SK-N-SH (cell line): ENCODE results near the gene NR6A1.
"Not testable (repeated sequence)": the region's sequence is repeated elsewhere in the genome, so short reads cannot be mapped to it uniquely, and the experiment has no call there.

Experiments
- EP300 ChIP-seq, 2 experiments: IDR thresholded peaks; 2 replicates each; pipeline versions ENCODE4 v1.4.0 to v1.6.1; 2012; ENCODE audit warnings: borderline replicate concordance in 1 of 2, low read depth in 1 of 2, low read length in 1 of 2
- EZH2phosphoT487 ChIP-seq: fragments of 200-600 bp; sonication (generic); IDR thresholded peaks from 2 replicates; pipeline ENCODE4 v1.6.1; 2017; ENCODE audit warnings: low read depth, mixed run types, mild to moderate bottlenecking, antibody characterized with exemption, moderate library complexity, borderline replicate concordance
- GATA2 ChIP-seq: sonication (generic); formaldehyde crosslinking; IDR thresholded peaks from 2 replicates; pipeline ENCODE4 v1.5.0; 2020; ENCODE audit warnings: mild to moderate bottlenecking, missing genetic modification reagents
- TF ChIP-seq, protein P1 (sequence below): fragments of 200-600 bp; sonication (generic); IDR thresholded peaks from 2 replicates; pipeline ENCODE4 v1.6.1; 2017; ENCODE audit warnings: antibody characterized with exemption, mild to moderate bottlenecking, moderate library complexity
- TF ChIP-seq, protein P2 (sequence below): IDR thresholded peaks from 2 replicates; pipeline ENCODE4 v1.6.1; 2012; ENCODE audit warnings: mild to moderate bottlenecking, low read depth, low read length, moderate library complexity
- TF ChIP-seq, protein P3 (sequence below): IDR thresholded peaks from 2 replicates; pipeline ENCODE4 v1.4.0; 2012; ENCODE audit warnings: low read depth, borderline replicate concordance

DNA sequence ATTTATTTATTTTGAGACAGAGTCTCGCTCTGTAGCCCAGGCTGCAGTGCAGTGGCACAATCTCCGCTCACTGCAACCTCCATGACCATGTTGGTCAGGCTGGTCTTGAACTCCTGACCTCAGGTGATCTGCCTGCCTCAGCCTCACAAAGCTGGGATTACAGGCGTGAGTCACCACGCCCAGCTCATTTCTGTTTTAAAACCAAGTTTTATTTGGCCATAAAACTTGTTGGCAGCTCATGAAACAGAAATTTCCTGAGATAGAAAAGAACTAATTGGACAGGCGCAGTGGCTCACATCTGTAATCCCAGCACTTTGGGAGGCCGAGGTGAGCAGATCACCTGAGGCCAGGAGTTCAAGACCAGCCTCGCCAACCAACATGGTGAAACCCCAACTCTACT, 155.3 kb downstream of the NR6A1 start:
- TF ChIP-seq, protein P1, sequence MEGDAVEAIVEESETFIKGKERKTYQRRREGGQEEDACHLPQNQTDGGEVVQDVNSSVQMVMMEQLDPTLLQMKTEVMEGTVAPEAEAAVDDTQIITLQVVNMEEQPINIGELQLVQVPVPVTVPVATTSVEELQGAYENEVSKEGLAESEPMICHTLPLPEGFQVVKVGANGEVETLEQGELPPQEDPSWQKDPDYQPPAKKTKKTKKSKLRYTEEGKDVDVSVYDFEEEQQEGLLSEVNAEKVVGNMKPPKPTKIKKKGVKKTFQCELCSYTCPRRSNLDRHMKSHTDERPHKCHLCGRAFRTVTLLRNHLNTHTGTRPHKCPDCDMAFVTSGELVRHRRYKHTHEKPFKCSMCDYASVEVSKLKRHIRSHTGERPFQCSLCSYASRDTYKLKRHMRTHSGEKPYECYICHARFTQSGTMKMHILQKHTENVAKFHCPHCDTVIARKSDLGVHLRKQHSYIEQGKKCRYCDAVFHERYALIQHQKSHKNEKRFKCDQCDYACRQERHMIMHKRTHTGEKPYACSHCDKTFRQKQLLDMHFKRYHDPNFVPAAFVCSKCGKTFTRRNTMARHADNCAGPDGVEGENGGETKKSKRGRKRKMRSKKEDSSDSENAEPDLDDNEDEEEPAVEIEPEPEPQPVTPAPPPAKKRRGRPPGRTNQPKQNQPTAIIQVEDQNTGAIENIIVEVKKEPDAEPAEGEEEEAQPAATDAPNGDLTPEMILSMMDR = not testable (repeated sequence)
- TF ChIP-seq, protein P2, sequence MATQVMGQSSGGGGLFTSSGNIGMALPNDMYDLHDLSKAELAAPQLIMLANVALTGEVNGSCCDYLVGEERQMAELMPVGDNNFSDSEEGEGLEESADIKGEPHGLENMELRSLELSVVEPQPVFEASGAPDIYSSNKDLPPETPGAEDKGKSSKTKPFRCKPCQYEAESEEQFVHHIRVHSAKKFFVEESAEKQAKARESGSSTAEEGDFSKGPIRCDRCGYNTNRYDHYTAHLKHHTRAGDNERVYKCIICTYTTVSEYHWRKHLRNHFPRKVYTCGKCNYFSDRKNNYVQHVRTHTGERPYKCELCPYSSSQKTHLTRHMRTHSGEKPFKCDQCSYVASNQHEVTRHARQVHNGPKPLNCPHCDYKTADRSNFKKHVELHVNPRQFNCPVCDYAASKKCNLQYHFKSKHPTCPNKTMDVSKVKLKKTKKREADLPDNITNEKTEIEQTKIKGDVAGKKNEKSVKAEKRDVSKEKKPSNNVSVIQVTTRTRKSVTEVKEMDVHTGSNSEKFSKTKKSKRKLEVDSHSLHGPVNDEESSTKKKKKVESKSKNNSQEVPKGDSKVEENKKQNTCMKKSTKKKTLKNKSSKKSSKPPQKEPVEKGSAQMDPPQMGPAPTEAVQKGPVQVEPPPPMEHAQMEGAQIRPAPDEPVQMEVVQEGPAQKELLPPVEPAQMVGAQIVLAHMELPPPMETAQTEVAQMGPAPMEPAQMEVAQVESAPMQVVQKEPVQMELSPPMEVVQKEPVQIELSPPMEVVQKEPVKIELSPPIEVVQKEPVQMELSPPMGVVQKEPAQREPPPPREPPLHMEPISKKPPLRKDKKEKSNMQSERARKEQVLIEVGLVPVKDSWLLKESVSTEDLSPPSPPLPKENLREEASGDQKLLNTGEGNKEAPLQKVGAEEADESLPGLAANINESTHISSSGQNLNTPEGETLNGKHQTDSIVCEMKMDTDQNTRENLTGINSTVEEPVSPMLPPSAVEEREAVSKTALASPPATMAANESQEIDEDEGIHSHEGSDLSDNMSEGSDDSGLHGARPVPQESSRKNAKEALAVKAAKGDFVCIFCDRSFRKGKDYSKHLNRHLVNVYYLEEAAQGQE = not testable (repeated sequence)
- not testable (repeated sequence) for TF ChIP-seq EZH2phosphoT487; EP300 (IDR thresholded peaks at IDR 0.05; ENCODE audit: borderline replicate concordance in 1 of 2, low read depth in 1 of 2, low read length in 1 of 2); GATA2
- TF ChIP-seq, protein P3, sequence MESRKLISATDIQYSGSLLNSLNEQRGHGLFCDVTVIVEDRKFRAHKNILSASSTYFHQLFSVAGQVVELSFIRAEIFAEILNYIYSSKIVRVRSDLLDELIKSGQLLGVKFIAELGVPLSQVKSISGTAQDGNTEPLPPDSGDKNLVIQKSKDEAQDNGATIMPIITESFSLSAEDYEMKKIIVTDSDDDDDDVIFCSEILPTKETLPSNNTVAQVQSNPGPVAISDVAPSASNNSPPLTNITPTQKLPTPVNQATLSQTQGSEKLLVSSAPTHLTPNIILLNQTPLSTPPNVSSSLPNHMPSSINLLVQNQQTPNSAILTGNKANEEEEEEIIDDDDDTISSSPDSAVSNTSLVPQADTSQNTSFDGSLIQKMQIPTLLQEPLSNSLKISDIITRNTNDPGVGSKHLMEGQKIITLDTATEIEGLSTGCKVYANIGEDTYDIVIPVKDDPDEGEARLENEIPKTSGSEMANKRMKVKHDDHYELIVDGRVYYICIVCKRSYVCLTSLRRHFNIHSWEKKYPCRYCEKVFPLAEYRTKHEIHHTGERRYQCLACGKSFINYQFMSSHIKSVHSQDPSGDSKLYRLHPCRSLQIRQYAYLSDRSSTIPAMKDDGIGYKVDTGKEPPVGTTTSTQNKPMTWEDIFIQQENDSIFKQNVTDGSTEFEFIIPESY = not testable (repeated sequence)
